SK-N-SH (cell line): Measurements from ENCODE around the gene FALEC.

Source experiments
- CTCF ChIP-seq: fragments of 200-600 bp; sonication (generic); IDR thresholded peaks from 2 replicates; pipeline ENCODE4 v1.6.1; 2017; ENCODE audit warnings: antibody characterized with exemption, mild to moderate bottlenecking, moderate library complexity
- EP300 ChIP-seq, 2 experiments: IDR thresholded peaks; 2 replicates each; pipeline versions ENCODE4 v1.4.0 to v1.6.1; 2012; ENCODE audit warnings: borderline replicate concordance in 1 of 2, low read depth in 1 of 2, low read length in 1 of 2
- FOXM1 ChIP-seq: IDR thresholded peaks from 2 replicates; pipeline ENCODE4 v1.4.0; 2012; ENCODE audit warnings: low read depth, mild to moderate bottlenecking
- PBX3 ChIP-seq: IDR thresholded peaks from 2 replicates; pipeline ENCODE4; 2012
- SIN3A ChIP-seq: IDR thresholded peaks from 2 replicates; pipeline ENCODE4 v1.6.1; 2012; ENCODE audit warnings: low read depth, mild to moderate bottlenecking, low read length, moderate library complexity, borderline replicate concordance
- TEAD4 ChIP-seq: IDR thresholded peaks from 2 replicates; pipeline ENCODE4 v1.4.0; 2012; ENCODE audit warnings: mild to moderate bottlenecking, borderline replicate concordance; ENCODE audit not compliant: insufficient read depth
- YY1 ChIP-seq: IDR thresholded peaks from 2 replicates; pipeline ENCODE4 v1.4.0; 2012; ENCODE audit warnings: low read depth, mild to moderate bottlenecking
- ZBTB33 ChIP-seq: IDR thresholded peaks from 2 replicates; pipeline ENCODE4 v1.4.0; 2012; ENCODE audit warnings: low read depth, borderline replicate concordance
- TF ChIP-seq, protein P1 (sequence below): IDR thresholded peaks from 2 replicates; pipeline ENCODE4 v1.4.0; 2012; ENCODE audit warnings: low read depth

DNA sequence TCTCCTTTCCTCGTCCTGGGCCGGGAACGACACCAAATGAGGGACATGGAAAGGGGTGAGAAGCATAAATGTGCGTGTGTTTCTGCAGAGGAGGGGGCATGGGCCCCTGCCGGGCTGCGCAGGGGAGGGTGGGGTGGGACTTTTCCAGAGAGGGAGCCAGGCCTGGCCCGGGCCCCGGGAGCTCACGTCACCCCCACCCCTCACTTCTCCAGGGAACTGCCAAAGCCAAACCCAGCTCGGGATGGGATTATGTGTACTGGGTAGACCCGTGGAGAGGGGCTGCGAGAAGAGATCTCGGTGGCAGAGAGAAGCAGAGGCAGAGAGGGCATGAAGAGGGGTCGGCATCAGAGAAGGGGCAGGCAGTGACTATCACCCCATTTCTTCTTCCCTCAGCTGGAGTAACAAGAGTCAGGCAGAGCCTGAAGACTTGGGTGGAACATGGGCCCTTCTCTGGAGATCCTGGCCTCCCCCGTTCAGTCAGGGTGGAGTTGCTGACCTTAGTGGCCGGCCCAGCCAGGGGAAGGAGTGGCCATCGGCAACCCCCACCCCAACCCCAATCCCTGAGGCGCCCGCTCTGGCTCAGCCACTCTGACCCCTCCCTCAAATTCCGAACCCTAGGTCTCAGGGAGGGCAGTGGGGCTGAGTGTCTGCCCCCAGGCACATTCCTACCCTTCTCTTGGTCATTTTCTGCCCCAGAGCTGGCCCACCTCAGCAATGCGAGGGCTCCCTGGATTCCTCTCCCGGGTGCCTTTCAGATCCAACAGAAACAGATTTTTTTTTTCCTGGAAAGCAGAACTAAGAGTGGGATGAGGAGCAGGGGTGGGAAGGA is 34.9 kb downstream of the FALEC start:
- TF ChIP-seq CTCF (no peak), YY1 (no peak), ZBTB33 (no peak), TEAD4 (no peak), FOXM1 (no peak), SIN3A (no peak), EP300 (IDR thresholded peaks at IDR 0.05; ENCODE audit: borderline replicate concordance in 1 of 2, low read depth in 1 of 2, low read length in 1 of 2) (no peak), PBX3 (no peak)
- TF ChIP-seq, protein P1, sequence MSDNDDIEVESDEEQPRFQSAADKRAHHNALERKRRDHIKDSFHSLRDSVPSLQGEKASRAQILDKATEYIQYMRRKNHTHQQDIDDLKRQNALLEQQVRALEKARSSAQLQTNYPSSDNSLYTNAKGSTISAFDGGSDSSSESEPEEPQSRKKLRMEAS: no peak
